ENCODE measurements around the gene MORN5.

MORN5 gene

GRCh38 chr9:122244349-122244748, 84.6 kb downstream of the MORN5 start:
- DNase-seq = no peak

DNA sequence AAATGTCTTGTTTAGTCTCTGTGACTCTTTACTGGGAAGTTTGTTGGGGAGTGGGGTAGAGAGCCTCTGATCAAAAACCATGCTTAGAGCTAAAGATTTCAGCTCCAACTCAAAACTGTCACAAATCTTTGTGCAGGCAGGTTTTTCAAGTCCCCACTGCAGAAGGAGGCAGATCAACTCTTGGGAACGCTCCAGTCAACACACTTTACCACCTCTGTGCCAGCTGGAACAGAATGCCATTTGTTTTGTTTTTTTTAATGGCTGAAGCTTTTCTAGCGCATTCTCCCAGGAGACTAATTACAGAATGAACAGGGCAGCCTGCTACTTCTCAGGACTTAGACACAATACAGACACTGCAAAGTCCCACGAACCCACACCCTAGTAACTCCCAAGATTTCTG, 87.0 kb downstream of the MORN5 start:
- no peak for DNase-seq

- DNase-seq = no peak
These were observed 88.7 kb downstream of the MORN5 start for GRCh38 chr9:122248448-122248865.
